ENCODE results near the gene JADE2.

JADE2 gene

GRCh38 chr5:134626369-134627014 is 101.0 kb downstream of the JADE2 start:
- Histone ChIP-seq H3K79me2 (ENCODE audit: insufficient read depth, low read length) (peaks cover 30% of the 10 kb centered on the region), H3K4me1 (ENCODE audit: insufficient read depth, low read length, severe bottlenecking) (peaks cover 6% of the 10 kb centered on the region), H3K9ac (ENCODE audit: low read length) (no peak overlapping the region), H3K9me3 (ENCODE audit: low read length) (no peaks in the 10 kb centered on the region), H3K36me3 (ENCODE audit: insufficient read depth, low read length) (peaks cover 36% of the 10 kb centered on the region), H3K27me3 (ENCODE audit: insufficient read depth, low read length) (no peaks in the 10 kb centered on the region), H2AFZ (ENCODE audit: low read length) (no peak overlapping the region), H3K4me2 (ENCODE audit: low read length) (no peak overlapping the region), H3K9me2 (ENCODE audit: low read depth, low read length) (no peaks in the 10 kb centered on the region), H3K4me3 (ENCODE audit: low read depth, low read length, poor library complexity, severe bottlenecking) (no peak overlapping the region), H3F3A (ENCODE audit: insufficient read depth, low read length) (no peaks in the 10 kb centered on the region), H3K27ac (ENCODE audit: low read depth, low read length, poor library complexity, severe bottlenecking) (no peak overlapping the region), H4K20me1 (ENCODE audit: insufficient read depth, low read length) (no peaks in the 10 kb centered on the region)
- TF ChIP-seq EZH2 (IDR thresholded peaks at IDR 0.05; ENCODE audit: borderline replicate concordance, low read length) (no peak), CTCF (IDR thresholded peaks at IDR 0.05; ENCODE audit: low read length) (no peak)

Measured in OCI-LY1 (cell line).